ENCODE measurements around the gene COL5A1. TPM values are rescaled to one million over a fixed set of nuclear protein-coding genes. Genes with fewer than 3 reads are reported as not detected.

Gene COL5A1
- total RNA-seq, 2 donors from 2014 or later: 127 to 129 TPM

- H3K9me3 ChIP-seq: no peaks in the 10 kb centered on the region
- no peaks in the 10 kb centered on the region for H3K27me3 ChIP-seq (replicated peaks; ENCODE audit: insufficient read depth)
- no peak overlapping the region for H3K4me3 ChIP-seq
- no peak for TF ChIP-seq CTCF (IDR thresholded peaks at IDR 0.05)
- H3K4me1 ChIP-seq (ENCODE audit: control insufficient read depth in 1 of 2, low read depth in 2 of 2): peaks cover 38 to 78% of the 10 kb centered on the region in 2 donors
- no peaks in the 10 kb centered on the region for H3K36me3 ChIP-seq
- H3K27ac ChIP-seq: no peak overlapping the region
- ATAC-seq (ENCODE audit: insufficient number of reproducible peaks, low FRiP score, low read depth) (no peak), DNase-seq (ENCODE audit: low spot score) (no peak)
Measured at GRCh38 chr9:134651226-134651905, 9.8 kb downstream of the COL5A1 start.

- Histone ChIP-seq H3K4me1 (ENCODE audit: control insufficient read depth in 1 of 2, low read depth in 2 of 2) (peaks cover 26 to 69% of the 10 kb centered on the region in 2 donors), H3K36me3 (no peaks in the 10 kb centered on the region), H3K27me3 (replicated peaks; ENCODE audit: insufficient read depth) (no peaks in the 10 kb centered on the region), H3K9me3 (no peaks in the 10 kb centered on the region), H3K27ac (no peak overlapping the region), H3K4me3 (no peak overlapping the region)
- ATAC-seq (ENCODE audit: insufficient number of reproducible peaks, low FRiP score, low read depth): no peak
- no peak for DNase-seq (ENCODE audit: low spot score)
- no peak for TF ChIP-seq CTCF (IDR thresholded peaks at IDR 0.05)
Measured at GRCh38 chr9:134652291-134653225, 11.0 kb downstream of the COL5A1 start.

GRCh38 chr9:134653259-134654009 lies 11.8 kb downstream of the COL5A1 start:
- Histone ChIP-seq H3K9me3 (no peaks in the 10 kb centered on the region), H3K27me3 (replicated peaks; ENCODE audit: insufficient read depth) (no peaks in the 10 kb centered on the region), H3K27ac (no peak overlapping the region), H3K36me3 (no peaks in the 10 kb centered on the region), H3K4me1 (ENCODE audit: control insufficient read depth in 1 of 2, low read depth in 2 of 2) (peaks cover 28 to 69% of the 10 kb centered on the region in 2 donors), H3K4me3 (no peak overlapping the region)
- TF ChIP-seq CTCF (IDR thresholded peaks at IDR 0.05): no peak
- DNase-seq (ENCODE audit: low spot score) (no peak), ATAC-seq (ENCODE audit: insufficient number of reproducible peaks, low FRiP score, low read depth) (no peak)

- Histone ChIP-seq H3K4me1 (ENCODE audit: control insufficient read depth in 1 of 2, low read depth in 2 of 2) (peaks cover 33 to 72% of the 10 kb centered on the region in 2 donors), H3K36me3 (no peaks in the 10 kb centered on the region), H3K27ac (no peak overlapping the region), H3K4me3 (no peak overlapping the region), H3K27me3 (replicated peaks; ENCODE audit: insufficient read depth) (no peaks in the 10 kb centered on the region), H3K9me3 (no peaks in the 10 kb centered on the region)
- ATAC-seq (ENCODE audit: insufficient number of reproducible peaks, low FRiP score, low read depth): no peak
- no peak for TF ChIP-seq CTCF (IDR thresholded peaks at IDR 0.05)
- DNase-seq (ENCODE audit: low spot score): no peak
Measured at GRCh38 chr9:134655101-134655500, 13.5 kb downstream of the COL5A1 start.
